Anterior cingulate cortex (tissue), 58 donors: ENCODE data around the gene TOMT.

ENCODE experiments used
- DNase-seq, 58 donors: peaks; one replicate each; lab custom pipeline; 2025; lab: John Stamatoyannopoulos, UW

TOMT gene

GRCh38 chr11:72157131-72157530 lies 51.4 kb downstream of the TOMT start:
- DNase-seq = no peak
